Erythroblast (primary cell): ENCODE results near the gene NFATC2IP.

Experiments used
- GATA1 ChIP-seq: IDR thresholded peaks from 2 replicates; pipeline ENCODE4 v1.6.1; 2011; ENCODE audit warnings: low read depth, mild to moderate bottlenecking, control low read depth, low read length, moderate library complexity
- POLR2A ChIP-seq: IDR thresholded peaks from 2 replicates; pipeline ENCODE4 v1.6.1; 2011; ENCODE audit warnings: mild to moderate bottlenecking, low read length

GRCh38 chr16:28982949-28983348, 32.2 kb downstream of the NFATC2IP start:
- TF ChIP-seq POLR2A (no peak), GATA1 (no peak)
